Activated naive CD4-positive, alpha-beta T cell treated with anti-CD3 and anti-CD28 coated beads, Interleukin-2, amount 10 ng/mL, durations not matched to agents 7 days and 5 days (primary cell): ENCODE measurements around the gene FBXL16.
"Not testable (repeated sequence)": the region's sequence is repeated elsewhere in the genome, so short reads cannot be mapped to it uniquely, and the experiment has no call there.

Source experiments
- CTCF ChIA-PET: fragments of 350-600 bp; sonication (Branson Sonifier 250); formaldehyde crosslinking; loops from one replicate; lab custom pipeline; 2021; ENCODE audit warnings: antibody characterized with exemption; lab: Charles Lee
- DNase-seq: peaks from one replicate; pipeline ENCODE4 v3.0.0-alpha.2; 2020
- H3K27ac Mint-ChIP-seq: one replicate; pipeline ENCODE4 v1.8.0; 2021; ENCODE audit warnings: mild to moderate bottlenecking, moderate library complexity, mixed read lengths
- H3K27me3 Mint-ChIP-seq: one replicate; pipeline ENCODE4 v1.8.0; 2021; ENCODE audit warnings: mild to moderate bottlenecking, mixed read lengths
- H3K36me3 Mint-ChIP-seq: one replicate; pipeline ENCODE4 v1.8.0; 2021; ENCODE audit warnings: mixed read lengths
- H3K4me1 Mint-ChIP-seq: one replicate; pipeline ENCODE4 v1.8.0; 2021; ENCODE audit warnings: mixed read lengths
- H3K4me3 Mint-ChIP-seq: one replicate; pipeline ENCODE4 v1.8.0; 2021; ENCODE audit warnings: mild to moderate bottlenecking, moderate library complexity, mixed read lengths
- H3K9me3 Mint-ChIP-seq: one replicate; pipeline ENCODE4 v1.8.0; 2021; ENCODE audit warnings: mixed read lengths

FBXL16 gene

DNA sequence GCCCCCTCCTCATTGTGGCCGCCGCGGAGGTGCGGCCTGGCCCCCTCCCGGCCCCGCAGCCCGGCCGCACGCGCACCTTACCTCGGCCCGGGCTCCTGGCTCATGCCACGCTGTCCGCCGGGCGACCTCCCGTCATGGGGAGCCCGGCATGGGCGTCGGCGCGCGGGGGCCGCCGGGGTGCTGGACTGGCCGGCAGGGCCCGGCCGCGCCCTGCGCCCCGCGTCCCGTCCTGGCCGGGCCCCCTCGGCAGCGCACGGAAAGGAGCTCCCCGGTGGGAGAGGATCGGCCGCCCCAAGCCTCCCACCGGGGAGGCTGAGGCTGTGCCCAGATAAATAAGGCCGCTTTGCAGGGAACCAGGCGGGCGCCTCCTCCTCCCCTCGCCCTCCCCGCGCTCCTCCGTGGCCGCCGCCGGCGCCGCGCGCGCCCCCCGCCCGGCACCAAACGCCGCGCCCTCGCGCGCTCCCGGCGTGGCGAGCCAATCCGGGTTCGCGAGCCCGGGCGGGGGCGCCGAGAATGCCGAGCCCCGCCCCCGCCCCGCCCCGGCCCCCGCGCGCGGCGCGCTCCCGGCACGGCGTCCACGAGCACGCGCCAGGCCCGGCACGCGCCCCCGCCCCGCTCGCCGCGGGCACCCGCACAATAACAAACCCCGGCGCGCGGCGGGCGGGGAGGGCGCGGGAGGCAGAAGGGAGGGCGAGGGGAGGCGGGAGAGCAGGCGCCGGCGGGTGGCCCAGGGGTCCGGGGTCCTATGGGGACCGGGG, at the start of gene FBXL16:
Gene FBXL16 (minus strand): TSS at position 371 of the 758 bp plus-strand sequence. CDS start 8,396 bp downstream, outside the sequence.
- H3K9me3 Mint-ChIP-seq: no peaks in the 10 kb centered on the region
- H3K27ac Mint-ChIP-seq: no peak within 1 kb of the TSS
- peaks cover 3% of the 10 kb centered on the region for H3K4me1 Mint-ChIP-seq
- H3K4me3 Mint-ChIP-seq: no peak within 1 kb of the TSS
- H3K27me3 Mint-ChIP-seq: peaks cover 92% of the 10 kb centered on the region
- H3K36me3 Mint-ChIP-seq: no peaks in the 10 kb centered on the region
- no peak for DNase-seq
- CTCF ChIA-PET: no interaction called here

- Mint-ChIP-seq H3K36me3 (no peaks in the 10 kb centered on the region), H3K27me3 (peaks cover 8% of the 10 kb centered on the region), H3K27ac (no peak overlapping the region), H3K4me3 (no peak overlapping the region), H3K4me1 (peaks cover 6% of the 10 kb centered on the region), H3K9me3 (no peaks in the 10 kb centered on the region)
- no peak for DNase-seq
- CTCF ChIA-PET: interaction anchor here (1.7 to 2.0 kb wide), 2 partner anchors 14 to 42 kb away, joined by 4 to 5 read pairs; partner anchors contain the start of gene CIAO3
Observed at GRCh38 chr16:754656-755055, 49.1 kb upstream of the FBXL16 start.

DNA sequence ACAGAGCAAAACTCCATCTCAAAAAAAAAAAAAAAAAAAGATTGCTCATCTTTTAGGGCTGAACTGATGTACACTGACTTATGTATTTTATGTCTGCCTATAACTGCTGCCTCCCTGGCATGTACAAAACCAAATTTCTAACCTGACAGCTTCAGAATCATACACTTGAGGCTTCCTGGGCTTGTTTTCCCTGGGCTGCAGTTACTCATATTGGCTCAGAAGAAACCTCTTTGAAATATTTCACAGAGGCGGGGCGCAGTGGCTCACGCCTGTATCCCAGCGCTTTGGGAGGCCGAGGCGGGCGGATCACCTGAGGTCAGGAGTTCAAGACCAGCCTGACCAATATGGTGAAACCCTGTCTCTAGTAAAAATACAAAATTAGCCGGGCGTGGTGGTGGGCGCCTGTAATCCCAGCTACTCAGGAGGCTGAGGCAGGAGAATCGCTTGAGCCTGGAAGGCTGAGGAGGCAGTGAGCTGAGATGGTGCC, 48.6 kb upstream of the FBXL16 start:
- H3K9me3 Mint-ChIP-seq, H3K4me1 Mint-ChIP-seq, H3K27ac Mint-ChIP-seq, DNase-seq, H3K36me3 Mint-ChIP-seq, H3K27me3 Mint-ChIP-seq, H3K4me3 Mint-ChIP-seq: not testable (repeated sequence)
- CTCF ChIA-PET: interaction anchor here (1.7 to 2.0 kb wide), 2 partner anchors 14 to 42 kb away, joined by 4 to 5 read pairs; partner anchors contain the start of gene CIAO3

- Mint-ChIP-seq H3K27me3 (peaks cover 4% of the 10 kb centered on the region), H3K9me3 (no peaks in the 10 kb centered on the region), H3K4me3 (no peak overlapping the region), H3K27ac (no peak overlapping the region), H3K4me1 (peaks cover 3% of the 10 kb centered on the region), H3K36me3 (no peaks in the 10 kb centered on the region)
- DNase-seq: no peak
- CTCF ChIA-PET: interaction anchor here (1.7 kb wide), 1 partner anchor 11 kb away, joined by 3 read pairs; the partner anchor contains the start of gene CIAO3
Observed at GRCh38 chr16:752007-752312, 46.4 kb upstream of the FBXL16 start.

- peaks cover 3% of the 10 kb centered on the region for H3K4me1 Mint-ChIP-seq
- CTCF ChIA-PET: interaction anchor here (1.7 kb wide), 1 partner anchor 10 kb away, joined by 3 read pairs; the partner anchor contains the start of gene CIAO3
- H3K27me3 Mint-ChIP-seq: peaks cover 4% of the 10 kb centered on the region
- no peaks in the 10 kb centered on the region for H3K9me3 Mint-ChIP-seq
- DNase-seq: no peak
- no peaks in the 10 kb centered on the region for H3K36me3 Mint-ChIP-seq
- H3K4me3 Mint-ChIP-seq: no peak overlapping the region
- no peak overlapping the region for H3K27ac Mint-ChIP-seq
Observed at GRCh38 chr16:751152-752006, 45.8 kb upstream of the FBXL16 start.

DNA sequence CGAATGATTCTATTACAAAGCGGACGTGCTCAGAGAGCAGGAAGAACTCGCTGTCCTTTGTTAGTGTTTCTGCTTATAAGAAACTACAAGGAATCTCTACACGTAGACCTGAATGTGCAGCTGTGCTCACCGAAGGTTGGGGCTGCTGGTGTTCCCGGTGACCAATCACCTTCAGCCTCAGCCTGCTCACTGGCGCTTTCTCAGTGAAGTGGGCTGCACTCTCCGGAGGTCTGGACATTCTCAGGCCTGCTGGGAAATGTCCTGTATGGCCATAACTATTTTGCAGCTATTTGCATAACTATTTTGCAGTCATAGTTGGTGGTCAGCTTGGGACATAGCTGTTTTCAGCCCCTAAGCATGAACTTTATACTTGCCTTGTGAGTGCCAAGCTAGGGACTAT, 44.9 kb upstream of the FBXL16 start:
- CTCF ChIA-PET: no interaction called here
- Mint-ChIP-seq H3K27me3 (peaks cover 4% of the 10 kb centered on the region), H3K4me1 (peaks cover 3% of the 10 kb centered on the region), H3K4me3 (no peak overlapping the region), H3K36me3 (no peaks in the 10 kb centered on the region), H3K9me3 (no peaks in the 10 kb centered on the region), H3K27ac (no peak overlapping the region)
- DNase-seq: no peak

DNA sequence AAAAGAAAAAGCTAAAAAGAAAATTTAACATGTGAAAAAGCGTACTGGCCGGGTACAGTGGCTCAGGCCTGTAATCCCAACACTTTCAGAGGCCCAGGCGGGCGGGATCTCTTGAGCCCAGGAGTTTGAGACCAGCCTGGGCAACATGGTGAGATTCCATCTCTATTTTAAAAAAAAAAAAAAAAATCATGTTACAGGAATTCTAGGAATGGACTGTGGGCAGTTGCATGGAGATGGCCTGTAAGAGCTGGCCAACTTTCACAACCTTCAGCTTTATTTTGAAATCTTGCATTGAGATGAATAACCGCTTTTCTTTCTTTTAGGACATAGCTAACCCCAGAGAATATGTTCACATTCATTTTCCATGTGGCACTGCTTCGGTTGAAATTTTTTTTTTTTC, 43.4 kb upstream of the FBXL16 start:
- no peak overlapping the region for H3K4me3 Mint-ChIP-seq
- H3K4me1 Mint-ChIP-seq: no peaks in the 10 kb centered on the region
- H3K27ac Mint-ChIP-seq: no peak overlapping the region
- H3K36me3 Mint-ChIP-seq: no peaks in the 10 kb centered on the region
- no peaks in the 10 kb centered on the region for H3K9me3 Mint-ChIP-seq
- peaks cover 4% of the 10 kb centered on the region for H3K27me3 Mint-ChIP-seq
- CTCF ChIA-PET: interaction anchor here (0.7 kb wide), 1 partner anchor 29 kb away, joined by 3 read pairs; no protein-coding TSS in a partner anchor
- no peak for DNase-seq

DNA sequence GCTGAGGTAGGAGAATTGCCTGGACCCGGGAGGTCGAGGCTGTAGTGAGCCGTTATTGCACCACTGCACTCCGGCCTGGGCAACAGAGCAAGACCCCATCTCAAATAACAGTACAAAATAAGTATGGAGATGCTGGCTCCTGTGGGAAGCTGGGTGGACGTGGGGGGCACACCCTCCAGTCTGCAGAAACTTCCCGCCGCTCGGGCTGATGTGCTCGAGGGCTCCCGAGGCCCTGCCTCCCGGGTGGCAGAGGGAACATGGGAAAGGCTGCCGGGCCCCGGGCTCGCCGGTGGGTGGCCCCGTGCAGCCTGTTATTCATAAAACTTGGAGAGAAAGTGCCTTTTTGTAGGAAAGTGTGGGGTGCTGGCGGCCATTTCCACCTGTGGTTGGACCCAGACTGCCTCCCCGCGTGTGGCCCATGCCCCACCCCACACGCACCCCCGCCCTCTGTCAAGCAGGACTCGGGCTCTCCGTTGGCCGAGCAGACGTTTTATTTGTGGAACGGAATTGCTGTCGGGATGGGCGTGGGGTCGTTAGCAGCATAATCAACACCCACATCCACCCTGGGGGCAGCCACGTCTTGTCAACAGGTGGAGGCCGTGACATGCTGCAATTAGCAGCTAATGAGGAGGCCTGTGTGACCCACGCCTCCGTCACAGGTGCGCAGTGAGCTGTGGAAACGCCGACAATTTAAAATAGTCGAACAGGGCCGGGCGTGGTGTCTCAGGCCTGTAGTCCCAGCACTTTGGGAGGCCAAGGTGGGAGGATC, 42.6 kb upstream of the FBXL16 start:
- no peak overlapping the region for H3K27ac Mint-ChIP-seq
- CTCF ChIA-PET: no interaction called here

GRCh38 chr16:746637-747036, 41.0 kb upstream of the FBXL16 start:
- H3K4me3 Mint-ChIP-seq: no peak overlapping the region
- no peak for DNase-seq
- no peaks in the 10 kb centered on the region for H3K36me3 Mint-ChIP-seq
- no peaks in the 10 kb centered on the region for H3K9me3 Mint-ChIP-seq
- H3K27ac Mint-ChIP-seq: no peak overlapping the region
- peaks cover 4% of the 10 kb centered on the region for H3K27me3 Mint-ChIP-seq
- no peaks in the 10 kb centered on the region for H3K4me1 Mint-ChIP-seq
- CTCF ChIA-PET: no interaction called here

More for the DNA sequence above, 42.6 kb upstream of the FBXL16 start:
- Mint-ChIP-seq H3K9me3 (no peaks in the 10 kb centered on the region), H3K27me3 (peaks cover 4% of the 10 kb centered on the region), H3K4me1 (no peaks in the 10 kb centered on the region), H3K4me3 (no peak overlapping the region), H3K36me3 (no peaks in the 10 kb centered on the region)
- no peak for DNase-seq

DNA sequence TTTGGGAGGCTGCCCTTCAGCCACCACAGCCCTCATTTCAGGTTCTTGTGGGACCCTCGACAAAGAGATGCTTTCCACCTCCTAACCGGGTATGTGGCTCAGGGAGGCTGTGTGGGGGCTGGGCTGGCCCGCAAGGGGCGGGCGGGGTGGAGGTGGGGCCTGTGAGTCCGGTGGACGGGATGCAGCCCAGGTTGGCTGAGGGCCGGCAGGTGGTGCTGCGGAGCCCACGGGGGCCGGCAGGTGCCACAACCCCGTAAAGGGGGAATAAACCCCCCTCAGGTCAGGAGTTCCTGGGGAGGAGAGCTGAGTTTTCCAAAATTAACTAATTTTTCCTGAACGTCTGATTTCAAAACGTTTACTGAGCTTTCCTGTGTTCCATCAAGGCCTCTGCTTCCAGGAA, 40.1 kb upstream of the FBXL16 start:
- no peak overlapping the region for H3K27ac Mint-ChIP-seq
- H3K4me1 Mint-ChIP-seq: no peaks in the 10 kb centered on the region
- no peaks in the 10 kb centered on the region for H3K36me3 Mint-ChIP-seq
- CTCF ChIA-PET: interaction anchor here (1.3 kb wide), 1 partner anchor 10 kb away, joined by 3 read pairs; no protein-coding TSS in a partner anchor
- H3K9me3 Mint-ChIP-seq: no peaks in the 10 kb centered on the region
- H3K27me3 Mint-ChIP-seq: no peaks in the 10 kb centered on the region
- DNase-seq: peak; percentile 35
- H3K4me3 Mint-ChIP-seq: no peak overlapping the region

- Mint-ChIP-seq H3K9me3 (no peaks in the 10 kb centered on the region), H3K27me3 (no peaks in the 10 kb centered on the region), H3K4me3 (no peak overlapping the region), H3K36me3 (no peaks in the 10 kb centered on the region), H3K27ac (no peak overlapping the region), H3K4me1 (peaks cover 10% of the 10 kb centered on the region)
- CTCF ChIA-PET: interaction anchor here (1.5 kb wide), 1 partner anchor 41 kb away, joined by 6 read pairs; no protein-coding TSS in a partner anchor
- no peak for DNase-seq
Observed at GRCh38 chr16:743794-744500, 38.3 kb upstream of the FBXL16 start.

GRCh38 chr16:742894-743293, 37.3 kb upstream of the FBXL16 start:
- H3K9me3 Mint-ChIP-seq, DNase-seq, H3K4me3 Mint-ChIP-seq, H3K27ac Mint-ChIP-seq, H3K27me3 Mint-ChIP-seq, H3K36me3 Mint-ChIP-seq: not testable (repeated sequence)
- peaks cover 12% of the 10 kb centered on the region for H3K4me1 Mint-ChIP-seq
- CTCF ChIA-PET: interaction anchor here (1.5 to 2.3 kb wide), 2 partner anchors 30 to 42 kb away, joined by 6 to 9 read pairs; no protein-coding TSS in a partner anchor

DNA sequence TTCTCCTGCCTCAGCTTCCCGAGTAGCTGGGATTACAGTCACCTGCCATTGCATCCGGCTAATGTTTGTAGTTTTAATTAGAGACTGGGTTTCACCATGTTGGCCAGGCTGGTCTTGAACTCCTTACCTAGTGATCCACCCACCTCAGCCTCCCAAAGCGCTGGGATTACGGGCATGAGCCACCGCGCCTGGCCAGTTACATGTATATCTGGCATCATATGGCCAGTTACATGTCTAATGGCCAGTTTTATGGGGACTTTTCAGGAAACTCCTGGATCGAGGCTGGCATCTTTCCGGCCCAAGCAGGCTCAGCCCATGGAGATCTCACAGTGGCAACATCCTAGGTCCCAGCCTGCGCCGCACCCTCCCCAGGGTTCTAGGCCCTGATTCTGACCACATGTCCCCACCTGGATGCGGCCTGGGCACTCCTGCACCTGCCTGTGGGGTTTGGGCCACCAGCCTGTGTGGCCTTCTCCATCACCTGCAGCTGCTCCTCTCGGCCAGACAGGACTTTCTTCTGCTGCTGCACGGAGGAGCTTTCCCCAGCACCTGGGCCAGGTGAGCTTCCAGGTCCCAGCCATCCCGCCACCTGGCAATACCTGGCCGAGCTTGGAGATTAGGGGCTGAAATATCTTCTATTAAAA, 36.5 kb upstream of the FBXL16 start:
- Mint-ChIP-seq H3K4me1 (peaks cover 16% of the 10 kb centered on the region), H3K36me3 (peaks cover 5% of the 10 kb centered on the region), H3K4me3 (peak overlapping the region; percentile 71), H3K9me3 (no peaks in the 10 kb centered on the region), H3K27me3 (no peaks in the 10 kb centered on the region), H3K27ac (no peak overlapping the region)
- no peak for DNase-seq
- CTCF ChIA-PET: interaction anchor here (0.7 to 2.3 kb wide), 4 partner anchors 12 to 75 kb away, joined by 3 to 9 read pairs (median 4); partner anchors contain the start of gene RHOT2
